HuH-7.5 (cell line): ENCODE data around the gene ADD3.

Experiments used
- DNase-seq: peaks from one replicate; pipeline ENCODE4 v3.0.0; 2011; ENCODE audit warnings: low spot score

Gene ADD3

GRCh38 chr10:110006358-110007160 is 1.2 kb upstream of the ADD3 start:
- DNase-seq = no peak

GRCh38 chr10:110007161-110007700 is 553 bp upstream of the ADD3 start:
- peak; percentile 21 for DNase-seq

DNA sequence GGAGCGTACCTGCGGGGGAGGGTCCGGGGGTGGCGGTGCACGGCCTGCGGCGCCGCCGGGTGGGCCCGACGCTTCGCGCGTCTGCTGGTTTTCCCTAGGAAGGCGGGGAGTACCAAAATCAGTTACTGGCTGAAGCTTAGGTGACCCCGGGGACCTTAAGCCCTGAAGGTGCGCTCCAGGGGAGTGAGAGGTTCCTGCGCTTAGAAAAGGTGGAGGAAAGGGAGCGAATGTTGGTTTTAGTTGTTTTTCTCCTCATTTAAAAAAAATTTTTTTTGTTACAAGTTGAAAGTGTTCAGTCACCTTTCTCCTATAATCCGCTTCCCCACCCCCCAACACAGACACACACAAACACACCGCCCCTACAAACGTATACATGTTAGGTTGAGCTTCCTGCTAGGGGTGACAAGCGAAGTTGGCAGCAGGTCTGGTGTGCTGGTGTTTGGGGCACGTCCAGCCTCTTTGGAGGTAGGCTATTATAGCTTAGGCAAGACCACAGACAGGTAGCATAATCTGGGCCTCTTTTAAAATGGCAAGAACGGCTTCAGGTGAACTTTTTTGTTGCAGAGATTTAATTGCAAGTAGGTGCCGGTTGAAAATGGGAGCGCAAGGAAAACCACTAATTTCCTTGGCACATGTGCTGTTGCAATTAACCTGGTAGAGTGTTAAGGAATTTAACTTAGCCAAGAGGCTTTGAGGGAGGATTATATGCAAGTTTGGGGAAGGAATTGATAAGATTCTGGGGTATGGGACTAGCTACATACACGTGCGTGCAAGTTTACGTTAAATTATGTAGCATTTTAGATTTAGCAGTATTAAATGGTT is 945 bp downstream of the ADD3 start:
- peak; percentile 34 for DNase-seq

GRCh38 chr10:110009736-110010475 is 2.1 kb downstream of the ADD3 start:
- DNase-seq = no peak

DNA sequence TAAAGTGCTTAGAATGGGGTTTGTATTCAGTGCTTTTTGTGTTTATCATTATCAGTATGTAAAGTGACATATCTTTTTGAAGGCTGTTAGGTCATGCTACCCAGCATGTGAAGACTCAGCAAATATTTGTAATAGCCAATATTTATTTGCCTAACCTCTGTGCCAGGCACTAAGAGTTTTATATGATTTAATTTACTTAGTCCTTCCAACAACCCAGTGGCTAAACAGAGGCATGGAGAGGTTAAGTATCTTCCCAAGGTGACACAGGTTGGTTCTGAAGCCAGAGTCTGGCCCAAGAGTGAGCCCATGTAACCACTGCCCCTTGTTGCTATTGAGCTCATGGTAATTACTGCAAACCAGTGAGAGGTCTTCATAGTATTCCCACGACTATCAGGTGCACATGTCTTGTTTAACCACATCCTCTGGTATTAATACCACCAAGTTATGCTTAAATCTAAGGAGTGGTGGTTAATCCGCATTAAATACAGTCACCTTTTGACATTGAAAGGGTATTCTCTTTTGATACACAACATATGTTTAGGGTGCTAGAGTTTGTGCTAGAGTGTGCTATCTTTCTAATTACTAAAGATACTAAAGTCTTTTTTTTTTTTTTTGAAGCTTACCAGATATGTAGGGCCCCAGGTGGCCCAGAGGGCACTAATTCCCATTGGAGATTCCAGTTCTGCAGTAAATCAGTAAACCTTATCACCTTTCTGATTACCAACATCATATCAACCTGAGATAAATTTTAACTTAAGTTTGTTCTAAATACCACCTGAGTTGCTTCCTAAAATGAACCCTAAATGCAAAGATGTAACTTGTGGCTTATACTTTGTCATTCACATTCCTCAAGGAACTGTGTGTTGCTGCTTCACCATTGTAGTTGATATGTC is 2.9 kb downstream of the ADD3 start:
- no peak for DNase-seq

GRCh38 chr10:110011681-110012080 is 3.9 kb downstream of the ADD3 start:
- no peak for DNase-seq

- DNase-seq = no peak
Measured at GRCh38 chr10:110013630-110014293, 6.0 kb downstream of the ADD3 start.

DNA sequence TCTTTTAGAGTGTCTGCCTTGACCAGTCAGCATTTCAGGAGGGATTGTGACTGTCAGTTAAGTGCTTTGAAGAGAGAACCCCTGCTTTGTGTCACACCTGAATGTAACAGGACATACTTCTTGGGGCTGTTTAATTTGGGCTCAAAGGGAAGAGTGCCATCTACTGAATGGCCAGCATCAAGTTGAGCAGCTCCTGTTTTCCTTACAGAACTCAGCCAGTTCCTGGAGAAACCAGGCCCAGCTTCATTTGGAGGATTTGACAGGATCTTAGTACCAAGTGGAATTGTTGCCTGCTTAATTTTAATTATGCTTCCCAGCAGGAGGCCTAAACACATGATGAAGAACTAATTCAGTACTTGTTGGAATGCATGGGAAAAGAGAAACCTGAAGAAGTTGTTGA is 8.3 kb downstream of the ADD3 start:
- DNase-seq = no peak

- DNase-seq = no peak
Measured at GRCh38 chr10:110017052-110017451, 9.3 kb downstream of the ADD3 start.

DNA sequence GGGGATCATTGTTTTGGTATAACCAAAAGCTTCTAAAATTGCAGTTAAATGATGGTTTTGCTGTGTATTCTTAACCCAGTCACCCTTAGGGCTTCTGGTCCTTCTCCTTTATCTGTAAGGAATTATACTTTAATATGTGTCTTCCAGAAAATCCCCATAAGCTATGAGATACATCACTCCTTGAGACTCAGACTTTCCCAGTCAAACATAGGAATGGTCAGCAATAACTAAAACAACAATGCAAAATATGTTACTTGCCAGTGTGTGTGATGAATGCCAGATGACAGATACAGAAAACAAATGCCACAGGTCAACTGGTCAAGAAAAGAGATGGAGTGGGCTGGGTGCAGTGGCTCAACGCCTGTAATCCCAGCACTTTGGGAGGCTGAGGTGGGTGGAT is 10.1 kb downstream of the ADD3 start:
- no peak for DNase-seq

DNA sequence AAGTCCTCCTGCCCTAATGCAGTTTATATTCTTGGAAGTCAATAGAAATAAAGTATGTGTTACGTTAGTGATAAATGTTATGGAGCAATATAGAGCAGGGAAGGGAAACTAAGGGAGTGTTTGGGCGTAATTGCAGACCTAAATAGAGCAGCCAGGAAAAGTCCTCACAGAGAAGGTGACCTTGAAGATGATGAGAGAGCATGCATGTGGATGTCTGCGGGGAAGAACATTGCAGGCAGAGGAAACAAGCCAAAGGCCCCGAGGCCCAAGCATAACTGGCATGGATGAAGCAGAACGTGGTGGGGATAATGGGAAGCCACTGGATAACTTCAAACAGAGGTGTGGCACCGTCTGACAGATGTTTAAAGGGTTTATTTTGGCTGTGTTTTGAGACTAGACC is 12.5 kb downstream of the ADD3 start:
- DNase-seq = no peak

GRCh38 chr10:110022716-110023504 is 15.1 kb downstream of the ADD3 start:
- DNase-seq = no peak

GRCh38 chr10:110023785-110024465 is 16.1 kb downstream of the ADD3 start:
- no peak for DNase-seq

DNA sequence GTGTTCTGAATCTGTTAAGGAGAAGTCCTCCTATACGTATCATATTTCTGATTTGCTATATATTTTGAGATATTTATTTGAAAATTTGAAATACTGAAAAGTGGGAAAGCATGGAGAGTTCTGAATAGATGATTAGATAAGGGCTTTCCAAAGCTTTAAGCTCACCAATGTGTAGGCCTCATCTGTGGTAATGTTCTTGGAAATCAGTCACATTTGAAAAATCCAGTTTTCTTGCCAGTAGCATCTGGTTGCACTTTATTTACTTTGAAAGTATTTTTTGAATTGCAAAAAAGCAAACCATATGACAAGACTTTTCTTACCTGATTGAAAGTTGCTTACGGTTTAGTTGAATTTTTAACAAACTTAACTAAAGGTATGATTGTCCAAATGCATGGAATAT is 21.7 kb downstream of the ADD3 start:
- DNase-seq = no peak

DNA sequence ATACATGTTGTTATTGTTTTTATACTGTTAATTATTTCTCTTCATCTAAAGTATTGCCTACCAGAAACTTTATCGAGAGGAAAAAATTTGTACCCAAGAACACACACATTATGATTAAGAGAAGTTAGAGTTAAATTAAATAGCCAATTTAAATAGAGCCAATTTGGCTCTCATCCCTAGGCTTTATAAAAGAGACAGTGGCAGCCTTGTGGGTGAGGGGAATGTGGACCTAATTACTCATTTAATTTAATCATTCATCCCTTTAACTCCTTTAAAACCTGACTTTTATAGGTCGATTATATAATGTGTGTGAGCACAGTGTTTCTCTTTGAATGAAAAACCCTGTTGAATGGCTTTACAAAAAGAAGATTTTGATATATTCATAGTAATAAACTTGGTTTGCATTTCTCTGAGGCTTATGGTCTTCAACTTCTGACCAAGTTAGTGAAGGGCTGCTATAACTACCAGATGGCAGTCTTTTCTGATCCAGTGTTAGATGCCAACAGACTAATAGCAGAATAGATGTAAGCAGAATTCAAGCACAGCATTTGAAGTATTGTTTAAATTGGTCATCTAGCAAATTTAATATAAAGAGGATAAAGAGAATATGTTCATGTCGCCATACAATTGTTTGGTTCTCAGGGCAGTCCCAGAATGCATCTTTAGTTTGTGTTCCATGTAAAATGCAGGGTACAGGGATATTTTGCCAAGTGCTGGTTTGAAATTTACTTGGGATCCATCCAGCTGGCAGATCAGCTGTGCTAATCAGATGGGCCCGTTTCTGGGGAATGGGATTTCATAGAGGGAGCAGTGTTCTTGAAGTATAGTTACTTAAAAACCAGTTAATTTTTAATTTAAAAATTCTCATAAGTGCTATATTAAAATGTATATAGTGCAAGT is 25.3 kb downstream of the ADD3 start:
- no peak for DNase-seq

- no peak for DNase-seq
Measured at GRCh38 chr10:110033701-110034235, 26.0 kb downstream of the ADD3 start.

- DNase-seq = no peak
Measured at GRCh38 chr10:110034596-110034995, 26.8 kb downstream of the ADD3 start.
